HG03460 (cell line): ENCODE measurements around the gene SLC22A1.
"Not testable (repeated sequence)": the region's sequence is repeated elsewhere in the genome, so short reads cannot be mapped to it uniquely, and the experiment has no call there.

Source experiments
- ATAC-seq: cut with Tn5 transposase; IDR thresholded peaks from one replicate; pipeline ENCODE4 v1.9.1; 2021; ENCODE audit not compliant: unreplicated experiment

SLC22A1 gene

GRCh38 chr6:160137130-160137988, 15.7 kb downstream of the SLC22A1 start:
- ATAC-seq = no peak

GRCh38 chr6:160137989-160138835, 16.6 kb downstream of the SLC22A1 start:
- ATAC-seq = peak; percentile 66

GRCh38 chr6:160138839-160139419, 17.3 kb downstream of the SLC22A1 start:
- no peak for ATAC-seq

- no peak for ATAC-seq
Measured at GRCh38 chr6:160139420-160139851, 17.8 kb downstream of the SLC22A1 start.

GRCh38 chr6:160140493-160140892, 18.9 kb downstream of the SLC22A1 start:
- not testable (repeated sequence) for ATAC-seq

DNA sequence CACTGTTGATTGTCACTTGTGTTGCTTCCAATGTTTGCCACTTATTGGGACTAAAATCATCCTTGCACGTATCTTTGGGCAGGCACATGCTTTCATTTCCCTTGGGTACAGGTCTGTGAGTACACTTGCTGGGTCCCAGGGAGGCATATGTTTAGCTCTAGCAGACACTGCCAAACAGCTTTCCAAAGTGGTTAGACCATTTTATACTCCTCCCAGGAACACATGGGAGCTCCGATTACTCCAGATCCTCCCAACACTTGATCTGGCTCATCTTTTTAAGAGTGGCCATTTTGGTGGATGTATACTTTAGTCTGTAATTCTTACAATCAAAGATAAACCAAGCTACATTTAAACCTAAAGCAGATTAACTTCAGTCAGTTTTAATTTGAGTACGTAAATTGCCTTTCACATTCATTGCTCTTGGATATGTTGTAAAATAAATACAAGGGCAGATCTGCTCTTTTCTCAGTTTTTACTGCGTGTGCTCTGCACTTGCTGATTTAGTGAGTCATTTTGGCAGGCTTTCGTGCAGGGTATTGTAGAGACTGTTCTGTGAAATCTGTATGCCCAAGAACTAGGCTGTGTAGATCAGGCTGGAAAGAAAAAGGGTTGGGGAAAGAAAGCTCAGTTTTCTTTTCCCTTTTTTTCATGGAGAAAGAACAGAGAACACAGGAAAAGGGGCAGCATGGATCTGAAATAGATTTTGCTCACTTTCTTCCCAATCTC, 19.5 kb downstream of the SLC22A1 start:
- no peak for ATAC-seq

DNA sequence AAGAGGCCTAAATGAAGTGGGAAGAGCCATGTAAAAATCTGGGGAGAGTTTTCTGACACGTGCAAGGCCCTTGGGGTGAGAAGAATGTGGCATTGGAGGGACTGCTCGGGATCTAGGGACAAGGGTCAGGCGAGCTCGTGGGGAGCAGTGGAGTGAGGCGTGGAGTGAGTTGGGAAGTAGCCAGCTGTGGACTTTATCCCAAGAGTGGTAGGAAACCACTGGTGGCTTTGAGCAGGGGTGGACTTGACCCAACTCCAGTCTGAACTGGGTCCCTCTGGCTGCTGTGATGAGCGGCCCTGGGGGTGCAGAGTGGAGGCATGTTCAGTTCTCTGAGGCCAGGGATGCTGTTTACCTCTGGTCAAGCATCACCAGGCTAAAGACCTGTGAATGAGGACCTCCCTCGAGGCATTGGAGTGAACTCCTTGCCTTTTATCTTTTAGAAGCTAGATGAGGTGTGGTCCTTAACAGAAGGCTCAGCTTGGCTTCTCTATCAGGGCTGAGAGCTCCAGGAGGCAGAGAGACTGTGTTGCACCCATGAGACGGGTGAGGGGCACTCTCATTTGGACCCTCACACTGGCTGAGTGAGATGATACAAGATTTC, 20.6 kb downstream of the SLC22A1 start:
- no peak for ATAC-seq

- ATAC-seq = no peak
Measured at GRCh38 chr6:160146454-160147145, 25.0 kb downstream of the SLC22A1 start.

- no peak for ATAC-seq
Measured at GRCh38 chr6:160147146-160147536, 25.5 kb downstream of the SLC22A1 start.

DNA sequence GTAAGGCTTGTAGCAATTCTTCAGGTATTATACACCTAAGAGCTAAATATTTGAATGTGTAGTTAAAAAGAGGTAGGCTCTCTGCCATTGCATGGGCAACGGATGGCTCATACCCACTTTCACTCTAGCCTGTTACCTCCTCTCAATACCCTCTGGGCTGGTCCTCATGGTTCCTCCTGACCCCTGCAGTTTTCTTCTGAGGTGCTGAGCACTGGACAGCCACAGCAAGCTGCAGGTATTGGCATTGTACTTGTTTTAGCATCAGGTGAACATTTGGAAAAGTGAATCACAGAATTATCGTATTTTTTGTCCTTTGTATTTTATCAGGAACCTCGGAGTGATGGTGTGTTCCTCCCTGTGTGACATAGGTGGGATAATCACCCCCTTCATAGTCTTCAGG, 32.9 kb downstream of the SLC22A1 start:
- no peak for ATAC-seq

DNA sequence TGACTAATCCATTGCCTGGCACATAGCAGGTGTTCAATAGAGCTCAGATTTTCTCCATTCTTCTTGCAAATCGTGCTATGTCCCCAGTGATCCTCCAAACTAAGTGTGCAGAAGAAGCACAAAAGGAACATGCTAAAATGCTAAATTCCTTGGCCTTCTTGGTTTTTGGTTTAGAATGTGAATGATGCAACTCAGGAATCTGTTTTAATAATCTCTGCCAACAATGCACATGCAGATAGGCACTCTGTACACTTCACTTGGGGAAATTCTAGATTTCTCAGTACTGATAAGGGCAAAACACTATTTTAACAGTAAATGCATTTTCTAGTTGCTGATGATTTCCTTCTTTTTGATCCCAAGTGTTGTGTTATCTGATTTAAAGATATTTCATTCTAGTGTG, 35.2 kb downstream of the SLC22A1 start:
- ATAC-seq = no peak

- no peak for ATAC-seq
Measured at GRCh38 chr6:160160450-160160849, 38.8 kb downstream of the SLC22A1 start.

GRCh38 chr6:160160929-160161646, 39.5 kb downstream of the SLC22A1 start:
- ATAC-seq = no peak

DNA sequence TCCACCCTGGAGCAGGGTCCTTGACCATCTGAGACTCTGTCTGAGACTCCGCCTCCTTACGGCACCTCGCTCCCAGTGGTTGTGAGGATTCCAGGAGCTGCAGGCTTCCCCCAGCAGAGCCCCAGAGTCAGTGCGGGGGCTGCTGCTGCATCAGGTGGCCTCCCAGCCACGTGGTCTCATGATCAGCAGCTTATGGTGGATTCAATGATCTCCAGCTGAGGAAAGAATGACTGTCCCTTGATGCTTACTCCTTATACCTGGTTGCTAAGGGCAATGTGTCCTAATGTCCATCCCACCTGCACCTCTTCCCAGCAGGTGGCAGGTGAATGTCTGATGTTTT, 40.0 kb downstream of the SLC22A1 start:
- ATAC-seq = no peak

DNA sequence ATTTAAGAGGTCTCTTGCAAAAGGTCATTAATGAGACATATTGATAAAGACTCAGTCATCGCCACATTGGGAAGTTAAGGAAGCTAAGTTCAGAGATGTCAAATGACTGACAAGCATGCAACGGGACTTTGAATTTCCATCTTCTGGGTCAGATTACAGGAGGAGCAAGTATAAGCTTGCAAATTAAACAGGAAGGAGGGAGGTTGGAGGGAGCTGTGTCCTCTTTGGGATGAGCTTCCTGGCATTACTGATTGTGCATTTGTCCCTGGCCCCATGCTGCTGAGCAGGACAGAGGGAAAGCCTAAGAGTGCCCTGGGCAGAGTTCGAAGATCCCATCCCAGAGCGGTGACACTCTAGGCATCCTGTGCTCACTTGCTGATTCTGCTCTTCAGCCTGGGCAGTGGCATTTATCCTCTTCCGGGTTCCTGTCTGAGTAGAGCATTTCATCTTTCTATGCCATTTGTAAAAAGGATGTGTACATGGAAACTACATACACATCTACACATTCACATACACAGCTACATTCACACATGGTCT, 40.5 kb downstream of the SLC22A1 start:
- no peak for ATAC-seq

GRCh38 chr6:160163425-160163824, 41.8 kb downstream of the SLC22A1 start:
- no peak for ATAC-seq

- ATAC-seq = no peak
Measured at GRCh38 chr6:160163912-160164311, 42.3 kb downstream of the SLC22A1 start.

DNA sequence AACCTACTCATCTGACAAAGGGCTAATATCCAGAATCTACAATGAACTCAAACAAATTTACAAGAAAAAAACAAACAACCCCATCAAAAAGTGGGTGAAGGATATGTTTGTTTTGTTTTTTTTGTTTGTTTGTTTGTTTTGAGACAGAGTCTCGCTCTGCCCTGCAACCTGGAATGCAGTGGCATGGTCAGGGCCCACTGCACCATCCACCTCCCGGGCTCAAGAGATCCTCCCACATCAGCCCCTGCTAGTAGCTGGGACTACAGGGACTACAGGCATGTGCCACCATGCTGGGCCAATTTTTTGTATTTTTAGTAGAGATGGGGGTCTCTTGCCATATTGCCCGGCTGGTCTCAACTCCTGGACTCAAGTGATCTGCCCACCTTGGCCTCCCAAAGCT, 44.3 kb downstream of the SLC22A1 start:
- ATAC-seq = not testable (repeated sequence)
